Prostate gland (tissue), 2 donors: Measurements from ENCODE around the gene ATP9A.

Experiments
- POLR2A ChIP-seq: fragments of 450-650 bp; IDR thresholded peaks from one replicate; pipeline ENCODE4 v1.6.1; 2016; ENCODE audit warnings: antibody characterized with exemption, mild to moderate bottlenecking
- TF ChIP-seq, protein P1 (sequence below), 4 experiments: fragments of 200-600 bp in 2 of 4; fragments of 450-650 bp in 2 of 4; sonication (generic) in 2 of 4; IDR thresholded peaks; 1 replicate in 3 of 4; 2 replicates in 1 of 4; pipeline ENCODE4 v1.5.1; 2016 to 2019; ENCODE audit warnings: antibody characterized with exemption in 4 of 4, mild to moderate bottlenecking in 2 of 4, moderate library complexity in 2 of 4

DNA sequence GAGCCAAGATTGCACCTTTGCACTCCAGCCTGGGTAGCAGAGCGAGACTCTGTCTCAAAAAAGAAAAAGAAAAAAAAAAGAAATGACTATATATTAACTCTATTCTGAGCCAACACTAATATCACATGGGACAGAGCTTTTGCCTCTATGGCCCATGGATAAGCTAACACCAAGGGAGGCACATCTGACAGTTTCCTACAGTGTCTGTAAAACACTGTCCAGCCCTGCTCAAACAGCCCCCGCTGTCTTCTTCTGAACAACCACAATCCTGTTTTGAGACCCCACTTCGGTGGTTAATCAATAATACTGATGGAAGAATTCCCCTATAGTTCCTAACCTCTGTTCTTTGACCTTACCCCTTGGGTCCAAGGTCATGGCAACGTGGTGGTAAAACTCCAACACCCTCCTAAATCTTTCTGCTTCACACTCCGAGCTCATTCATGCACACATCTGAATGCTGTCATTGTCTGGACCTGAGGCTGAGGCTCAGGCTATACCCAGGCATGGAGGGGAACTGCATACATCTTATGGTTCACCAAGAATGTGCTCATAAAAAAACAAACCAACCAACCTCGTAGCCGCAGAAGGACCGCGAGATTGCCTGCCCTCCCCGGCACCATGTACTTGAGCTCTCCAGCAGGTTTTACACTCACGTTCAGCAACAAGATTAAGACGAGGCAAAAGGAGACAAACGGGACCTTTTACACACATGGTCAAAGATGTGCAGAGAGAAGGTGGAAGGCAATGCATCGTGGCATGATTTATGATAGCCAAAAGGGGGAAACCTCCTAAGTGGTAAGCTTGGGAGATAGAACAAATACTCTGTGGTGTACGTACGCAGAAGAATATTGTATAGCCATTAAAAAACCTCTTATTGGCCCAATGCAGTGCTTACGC, 120.3 kb downstream of the ATP9A start:
- TF ChIP-seq, protein P1, sequence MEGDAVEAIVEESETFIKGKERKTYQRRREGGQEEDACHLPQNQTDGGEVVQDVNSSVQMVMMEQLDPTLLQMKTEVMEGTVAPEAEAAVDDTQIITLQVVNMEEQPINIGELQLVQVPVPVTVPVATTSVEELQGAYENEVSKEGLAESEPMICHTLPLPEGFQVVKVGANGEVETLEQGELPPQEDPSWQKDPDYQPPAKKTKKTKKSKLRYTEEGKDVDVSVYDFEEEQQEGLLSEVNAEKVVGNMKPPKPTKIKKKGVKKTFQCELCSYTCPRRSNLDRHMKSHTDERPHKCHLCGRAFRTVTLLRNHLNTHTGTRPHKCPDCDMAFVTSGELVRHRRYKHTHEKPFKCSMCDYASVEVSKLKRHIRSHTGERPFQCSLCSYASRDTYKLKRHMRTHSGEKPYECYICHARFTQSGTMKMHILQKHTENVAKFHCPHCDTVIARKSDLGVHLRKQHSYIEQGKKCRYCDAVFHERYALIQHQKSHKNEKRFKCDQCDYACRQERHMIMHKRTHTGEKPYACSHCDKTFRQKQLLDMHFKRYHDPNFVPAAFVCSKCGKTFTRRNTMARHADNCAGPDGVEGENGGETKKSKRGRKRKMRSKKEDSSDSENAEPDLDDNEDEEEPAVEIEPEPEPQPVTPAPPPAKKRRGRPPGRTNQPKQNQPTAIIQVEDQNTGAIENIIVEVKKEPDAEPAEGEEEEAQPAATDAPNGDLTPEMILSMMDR (IDR thresholded peaks at IDR 0.05) = no peak
- no peak for TF ChIP-seq POLR2A
